ENCODE data around the gene SLC9A5. TPM values are rescaled to one million over a fixed set of nuclear protein-coding genes. Genes with fewer than 3 reads are reported as not detected.

SLC9A5 gene
- total RNA-seq, 1 experiment from 2014 or later = 10.3 TPM

DNA sequence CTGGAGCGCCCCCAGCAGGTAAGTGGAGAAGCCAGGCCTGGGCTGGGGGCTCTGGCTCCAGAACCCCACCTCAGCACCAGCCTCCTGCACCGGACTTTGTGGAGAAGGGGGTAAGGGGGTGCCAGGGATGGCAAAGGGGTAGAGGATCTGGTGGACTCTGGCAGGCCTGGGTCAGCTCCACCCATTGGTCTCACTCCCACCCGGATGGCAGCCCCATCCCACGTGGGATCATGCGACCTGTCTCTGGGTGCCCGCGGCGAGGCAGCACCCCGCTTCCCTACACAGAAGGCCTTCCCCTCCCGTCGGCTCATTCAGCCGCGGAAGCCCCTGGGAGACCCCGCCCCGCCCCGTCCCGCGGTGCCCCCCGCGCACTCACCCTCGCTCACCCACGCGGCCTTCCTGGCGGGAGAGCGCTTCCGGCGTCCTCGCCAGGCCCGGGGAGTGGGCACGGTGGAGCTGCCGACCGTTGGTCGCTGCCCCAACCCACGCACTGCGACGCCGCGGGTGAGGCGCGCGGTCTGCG lies 30.1 kb downstream of the SLC9A5 start:
- ChIA-PET CTCF (interaction anchor here (0.9 to 2.3 kb wide), 17 partner anchors 9 to 266 kb away, joined by 3 to 20 read pairs (median 4); partner anchors contain the start of genes FHOD1, KCTD19, LRRC36 and TMEM208), POLR2A (interaction anchor here (1.2 kb wide), 1 partner anchor 32 kb away, joined by 3 read pairs; the partner anchor contains the start of gene FHOD1)
- Mint-ChIP-seq H3K36me3 (no peaks in the 10 kb centered on the region; the same call in 1 of the 2 replicates), H3K27me3 (ENCODE audit: low read depth) (peaks cover 23% of the 10 kb centered on the region), H3K27ac (no peak overlapping the region), H3K4me1 (peaks cover 2% of the 10 kb centered on the region; the same call in 1 of the 2 replicates), H3K9me3 (no peaks in the 10 kb centered on the region), H3K4me3 (peak overlapping the region; percentile 69)
- no peak for TF ChIP-seq TEAD4 (CRISPR knock-in tag; IDR thresholded peaks at IDR 0.05)
- TF ChIP-seq, protein P1, sequence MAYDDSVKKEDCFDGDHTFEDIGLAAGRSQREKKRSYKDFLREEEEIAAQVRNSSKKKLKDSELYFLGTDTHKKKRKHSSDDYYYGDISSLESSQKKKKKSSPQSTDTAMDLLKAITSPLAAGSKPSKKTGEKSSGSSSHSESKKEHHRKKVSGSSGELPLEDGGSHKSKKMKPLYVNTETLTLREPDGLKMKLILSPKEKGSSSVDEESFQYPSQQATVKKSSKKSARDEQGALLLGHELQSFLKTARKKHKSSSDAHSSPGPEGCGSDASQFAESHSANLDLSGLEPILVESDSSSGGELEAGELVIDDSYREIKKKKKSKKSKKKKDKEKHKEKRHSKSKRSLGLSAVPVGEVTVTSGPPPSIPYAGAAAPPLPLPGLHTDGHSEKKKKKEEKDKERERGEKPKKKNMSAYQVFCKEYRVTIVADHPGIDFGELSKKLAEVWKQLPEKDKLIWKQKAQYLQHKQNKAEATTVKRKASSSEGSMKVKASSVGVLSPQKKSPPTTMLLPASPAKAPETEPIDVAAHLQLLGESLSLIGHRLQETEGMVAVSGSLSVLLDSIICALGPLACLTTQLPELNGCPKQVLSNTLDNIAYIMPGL (CRISPR knock-in tag; IDR thresholded peaks at IDR 0.05) = no peak
- no peak for TF ChIP-seq NFYB (CRISPR knock-in tag; conservative IDR thresholded peaks at IDR 0.05; ENCODE audit: low read depth)
- no peak for TF ChIP-seq FOXP1 (CRISPR knock-in tag; IDR thresholded peaks at IDR 0.05; ENCODE audit: borderline replicate concordance)
- TF ChIP-seq, protein P2, sequence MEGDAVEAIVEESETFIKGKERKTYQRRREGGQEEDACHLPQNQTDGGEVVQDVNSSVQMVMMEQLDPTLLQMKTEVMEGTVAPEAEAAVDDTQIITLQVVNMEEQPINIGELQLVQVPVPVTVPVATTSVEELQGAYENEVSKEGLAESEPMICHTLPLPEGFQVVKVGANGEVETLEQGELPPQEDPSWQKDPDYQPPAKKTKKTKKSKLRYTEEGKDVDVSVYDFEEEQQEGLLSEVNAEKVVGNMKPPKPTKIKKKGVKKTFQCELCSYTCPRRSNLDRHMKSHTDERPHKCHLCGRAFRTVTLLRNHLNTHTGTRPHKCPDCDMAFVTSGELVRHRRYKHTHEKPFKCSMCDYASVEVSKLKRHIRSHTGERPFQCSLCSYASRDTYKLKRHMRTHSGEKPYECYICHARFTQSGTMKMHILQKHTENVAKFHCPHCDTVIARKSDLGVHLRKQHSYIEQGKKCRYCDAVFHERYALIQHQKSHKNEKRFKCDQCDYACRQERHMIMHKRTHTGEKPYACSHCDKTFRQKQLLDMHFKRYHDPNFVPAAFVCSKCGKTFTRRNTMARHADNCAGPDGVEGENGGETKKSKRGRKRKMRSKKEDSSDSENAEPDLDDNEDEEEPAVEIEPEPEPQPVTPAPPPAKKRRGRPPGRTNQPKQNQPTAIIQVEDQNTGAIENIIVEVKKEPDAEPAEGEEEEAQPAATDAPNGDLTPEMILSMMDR (IDR thresholded peaks at IDR 0.05) = no peak
- TF ChIP-seq, protein P3, sequence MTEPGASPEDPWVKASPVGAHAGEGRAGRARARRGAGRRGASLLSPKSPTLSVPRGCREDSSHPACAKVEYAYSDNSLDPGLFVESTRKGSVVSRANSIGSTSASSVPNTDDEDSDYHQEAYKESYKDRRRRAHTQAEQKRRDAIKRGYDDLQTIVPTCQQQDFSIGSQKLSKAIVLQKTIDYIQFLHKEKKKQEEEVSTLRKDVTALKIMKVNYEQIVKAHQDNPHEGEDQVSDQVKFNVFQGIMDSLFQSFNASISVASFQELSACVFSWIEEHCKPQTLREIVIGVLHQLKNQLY (CRISPR knock-in tag; IDR thresholded peaks at IDR 0.05) = no peak
- TF ChIP-seq, protein P4, sequence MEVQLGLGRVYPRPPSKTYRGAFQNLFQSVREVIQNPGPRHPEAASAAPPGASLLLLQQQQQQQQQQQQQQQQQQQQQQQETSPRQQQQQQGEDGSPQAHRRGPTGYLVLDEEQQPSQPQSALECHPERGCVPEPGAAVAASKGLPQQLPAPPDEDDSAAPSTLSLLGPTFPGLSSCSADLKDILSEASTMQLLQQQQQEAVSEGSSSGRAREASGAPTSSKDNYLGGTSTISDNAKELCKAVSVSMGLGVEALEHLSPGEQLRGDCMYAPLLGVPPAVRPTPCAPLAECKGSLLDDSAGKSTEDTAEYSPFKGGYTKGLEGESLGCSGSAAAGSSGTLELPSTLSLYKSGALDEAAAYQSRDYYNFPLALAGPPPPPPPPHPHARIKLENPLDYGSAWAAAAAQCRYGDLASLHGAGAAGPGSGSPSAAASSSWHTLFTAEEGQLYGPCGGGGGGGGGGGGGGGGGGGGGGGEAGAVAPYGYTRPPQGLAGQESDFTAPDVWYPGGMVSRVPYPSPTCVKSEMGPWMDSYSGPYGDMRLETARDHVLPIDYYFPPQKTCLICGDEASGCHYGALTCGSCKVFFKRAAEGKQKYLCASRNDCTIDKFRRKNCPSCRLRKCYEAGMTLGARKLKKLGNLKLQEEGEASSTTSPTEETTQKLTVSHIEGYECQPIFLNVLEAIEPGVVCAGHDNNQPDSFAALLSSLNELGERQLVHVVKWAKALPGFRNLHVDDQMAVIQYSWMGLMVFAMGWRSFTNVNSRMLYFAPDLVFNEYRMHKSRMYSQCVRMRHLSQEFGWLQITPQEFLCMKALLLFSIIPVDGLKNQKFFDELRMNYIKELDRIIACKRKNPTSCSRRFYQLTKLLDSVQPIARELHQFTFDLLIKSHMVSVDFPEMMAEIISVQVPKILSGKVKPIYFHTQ (CRISPR knock-in tag; IDR thresholded peaks at IDR 0.05) = no peak
- TF ChIP-seq, protein P5, sequence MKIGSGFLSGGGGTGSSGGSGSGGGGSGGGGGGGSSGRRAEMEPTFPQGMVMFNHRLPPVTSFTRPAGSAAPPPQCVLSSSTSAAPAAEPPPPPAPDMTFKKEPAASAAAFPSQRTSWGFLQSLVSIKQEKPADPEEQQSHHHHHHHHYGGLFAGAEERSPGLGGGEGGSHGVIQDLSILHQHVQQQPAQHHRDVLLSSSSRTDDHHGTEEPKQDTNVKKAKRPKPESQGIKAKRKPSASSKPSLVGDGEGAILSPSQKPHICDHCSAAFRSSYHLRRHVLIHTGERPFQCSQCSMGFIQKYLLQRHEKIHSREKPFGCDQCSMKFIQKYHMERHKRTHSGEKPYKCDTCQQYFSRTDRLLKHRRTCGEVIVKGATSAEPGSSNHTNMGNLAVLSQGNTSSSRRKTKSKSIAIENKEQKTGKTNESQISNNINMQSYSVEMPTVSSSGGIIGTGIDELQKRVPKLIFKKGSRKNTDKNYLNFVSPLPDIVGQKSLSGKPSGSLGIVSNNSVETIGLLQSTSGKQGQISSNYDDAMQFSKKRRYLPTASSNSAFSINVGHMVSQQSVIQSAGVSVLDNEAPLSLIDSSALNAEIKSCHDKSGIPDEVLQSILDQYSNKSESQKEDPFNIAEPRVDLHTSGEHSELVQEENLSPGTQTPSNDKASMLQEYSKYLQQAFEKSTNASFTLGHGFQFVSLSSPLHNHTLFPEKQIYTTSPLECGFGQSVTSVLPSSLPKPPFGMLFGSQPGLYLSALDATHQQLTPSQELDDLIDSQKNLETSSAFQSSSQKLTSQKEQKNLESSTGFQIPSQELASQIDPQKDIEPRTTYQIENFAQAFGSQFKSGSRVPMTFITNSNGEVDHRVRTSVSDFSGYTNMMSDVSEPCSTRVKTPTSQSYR (CRISPR knock-in tag; IDR thresholded peaks at IDR 0.05) = no peak
- TF ChIP-seq PRRX2 (CRISPR knock-in tag; IDR thresholded peaks at IDR 0.05) = no peak
- no peak for TF ChIP-seq NR1H2 (CRISPR knock-in tag; IDR thresholded peaks at IDR 0.05)
- TF ChIP-seq NR2C2 (CRISPR knock-in tag; IDR thresholded peaks at IDR 0.05) = no peak
- TF ChIP-seq ELF4 (CRISPR knock-in tag; IDR thresholded peaks at IDR 0.05; ENCODE audit: low read depth) = no peak
- ATAC-seq = peak; percentile 69
- DNase-seq (ENCODE audit: low spot score) = peak; percentile 59

DNA sequence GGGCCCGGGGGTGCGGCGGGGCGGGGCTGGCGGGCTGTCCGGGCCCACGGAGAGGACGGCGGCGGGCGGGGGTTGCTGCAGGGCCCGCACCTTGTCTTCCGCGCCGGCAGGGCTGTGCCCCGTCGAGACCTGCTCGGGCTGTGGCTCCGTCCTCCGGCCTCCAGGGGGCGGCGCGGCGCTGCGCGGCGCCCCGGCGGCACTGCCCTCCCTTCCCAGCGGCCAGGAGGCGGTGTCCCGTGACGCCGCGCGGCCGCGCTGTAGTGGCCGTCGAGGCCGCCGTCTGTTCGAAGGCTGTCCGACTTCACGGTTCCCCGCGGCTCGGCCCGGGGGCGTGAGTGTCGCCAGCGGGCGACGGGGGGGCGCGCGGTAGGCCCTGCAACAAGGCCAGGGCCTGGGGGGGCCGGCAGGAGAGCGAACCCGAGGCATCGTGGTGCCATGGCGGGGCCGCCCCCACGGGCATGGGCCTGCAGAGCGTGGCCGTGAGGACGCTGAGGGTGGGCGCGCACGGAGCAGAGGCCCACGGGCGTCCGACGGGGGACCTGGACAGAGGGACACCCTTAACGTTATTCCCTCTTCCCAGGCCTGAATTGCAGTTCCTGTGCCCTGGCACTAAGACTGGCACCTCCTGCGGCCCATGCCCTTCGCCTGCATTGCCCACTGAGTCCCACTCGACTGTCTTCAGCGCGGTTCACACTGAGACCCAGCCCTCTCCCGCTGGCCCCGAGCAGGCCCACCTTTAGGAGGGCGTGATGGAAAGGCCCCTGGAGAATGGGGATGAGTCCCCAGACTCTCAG lies 30.7 kb downstream of the SLC9A5 start, which contains the start of gene PLEKHG4:
Gene PLEKHG4, plus strand, starts transcription at position 237 of the 794 bp plus-strand sequence. Its CDS starts 513 bp downstream, at position 750.
- peak; percentile 81 for DNase-seq (ENCODE audit: low spot score)
- CTCF ChIA-PET = interaction anchor here (0.8 to 3.4 kb wide), 13 partner anchors 10 to 186 kb away, joined by 3 to 27 read pairs (median 7); partner anchors contain the start of genes FHOD1, KCTD19, LRRC36 and TMEM208
- POLR2A ChIA-PET = interaction anchor here (1.2 kb wide), 1 partner anchor 32 kb away, joined by 3 read pairs; the partner anchor contains the start of gene FHOD1
- H3K27me3 Mint-ChIP-seq (ENCODE audit: low read depth) = peaks cover 23% of the 10 kb centered on the region
- H3K4me1 Mint-ChIP-seq = peaks cover 2% of the 10 kb centered on the region; the same call in 1 of the 2 replicates
- ATAC-seq = peak; percentile 89
- no peak within 1 kb of the TSS for H3K27ac Mint-ChIP-seq
- peak within 1 kb of the TSS; percentile 69 for H3K4me3 Mint-ChIP-seq
- H3K9me3 Mint-ChIP-seq = no peaks in the 10 kb centered on the region
- no peaks in the 10 kb centered on the region; the same call in 1 of the 2 replicates for H3K36me3 Mint-ChIP-seq
- TF ChIP-seq, protein P6, sequence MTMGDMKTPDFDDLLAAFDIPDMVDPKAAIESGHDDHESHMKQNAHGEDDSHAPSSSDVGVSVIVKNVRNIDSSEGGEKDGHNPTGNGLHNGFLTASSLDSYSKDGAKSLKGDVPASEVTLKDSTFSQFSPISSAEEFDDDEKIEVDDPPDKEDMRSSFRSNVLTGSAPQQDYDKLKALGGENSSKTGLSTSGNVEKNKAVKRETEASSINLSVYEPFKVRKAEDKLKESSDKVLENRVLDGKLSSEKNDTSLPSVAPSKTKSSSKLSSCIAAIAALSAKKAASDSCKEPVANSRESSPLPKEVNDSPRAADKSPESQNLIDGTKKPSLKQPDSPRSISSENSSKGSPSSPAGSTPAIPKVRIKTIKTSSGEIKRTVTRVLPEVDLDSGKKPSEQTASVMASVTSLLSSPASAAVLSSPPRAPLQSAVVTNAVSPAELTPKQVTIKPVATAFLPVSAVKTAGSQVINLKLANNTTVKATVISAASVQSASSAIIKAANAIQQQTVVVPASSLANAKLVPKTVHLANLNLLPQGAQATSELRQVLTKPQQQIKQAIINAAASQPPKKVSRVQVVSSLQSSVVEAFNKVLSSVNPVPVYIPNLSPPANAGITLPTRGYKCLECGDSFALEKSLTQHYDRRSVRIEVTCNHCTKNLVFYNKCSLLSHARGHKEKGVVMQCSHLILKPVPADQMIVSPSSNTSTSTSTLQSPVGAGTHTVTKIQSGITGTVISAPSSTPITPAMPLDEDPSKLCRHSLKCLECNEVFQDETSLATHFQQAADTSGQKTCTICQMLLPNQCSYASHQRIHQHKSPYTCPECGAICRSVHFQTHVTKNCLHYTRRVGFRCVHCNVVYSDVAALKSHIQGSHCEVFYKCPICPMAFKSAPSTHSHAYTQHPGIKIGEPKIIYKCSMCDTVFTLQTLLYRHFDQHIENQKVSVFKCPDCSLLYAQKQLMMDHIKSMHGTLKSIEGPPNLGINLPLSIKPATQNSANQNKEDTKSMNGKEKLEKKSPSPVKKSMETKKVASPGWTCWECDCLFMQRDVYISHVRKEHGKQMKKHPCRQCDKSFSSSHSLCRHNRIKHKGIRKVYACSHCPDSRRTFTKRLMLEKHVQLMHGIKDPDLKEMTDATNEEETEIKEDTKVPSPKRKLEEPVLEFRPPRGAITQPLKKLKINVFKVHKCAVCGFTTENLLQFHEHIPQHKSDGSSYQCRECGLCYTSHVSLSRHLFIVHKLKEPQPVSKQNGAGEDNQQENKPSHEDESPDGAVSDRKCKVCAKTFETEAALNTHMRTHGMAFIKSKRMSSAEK (CRISPR knock-in tag; IDR thresholded peaks at IDR 0.05; ENCODE audit: borderline replicate concordance) = no peak
- TF ChIP-seq ESRRA (CRISPR knock-in tag; IDR thresholded peaks at IDR 0.05; ENCODE audit: borderline replicate concordance) (peak; percentile 85; the same call in 1 of the 2 replicates), SP1 (CRISPR knock-in tag; conservative IDR thresholded peaks at IDR 0.05) (peak; percentile 74), ZNF423 (CRISPR knock-in tag; IDR thresholded peaks at IDR 0.05) (peak; percentile 65), NFYB (CRISPR knock-in tag; conservative IDR thresholded peaks at IDR 0.05; ENCODE audit: low read depth) (0 out of 2 replicates have a peak, but pooled peaks have one; percentile 30)

Data from WTC11 (cell line).